K562 (cell line): ENCODE results near the gene MSS51. TPM values are rescaled to one million over a fixed set of nuclear protein-coding genes. Genes with fewer than 3 reads are reported as not detected.

ENCODE experiments used
- CSDE1 ChIP-seq, 2 experiments: fragments of 450-650 bp; IDR thresholded peaks; 2 replicates each; pipeline ENCODE4 v1.6.1; 2016; ENCODE audit warnings: mild to moderate bottlenecking in 1 of 2
- GTF2B ChIP-seq: IDR thresholded peaks from 2 replicates; pipeline ENCODE4 v1.6.1; 2011; ENCODE audit not compliant: insufficient read length; ENCODE audit errors: extremely low read depth
- KDM2B ChIP-seq: fragments of 250-450 bp; sonication (Bioruptor Pico); IDR thresholded peaks from 2 replicates; pipeline ENCODE4 v1.8.0; 2021; ENCODE audit warnings: mild to moderate bottlenecking, moderate library complexity
- NELFE ChIP-seq: IDR thresholded peaks from 2 replicates; pipeline ENCODE4 v1.6.1; 2011; ENCODE audit warnings: mild to moderate bottlenecking; ENCODE audit not compliant: insufficient read depth, insufficient read length
- POLR3A ChIP-seq: IDR thresholded peaks from 2 replicates; pipeline ENCODE4 v1.6.1; 2011; ENCODE audit warnings: borderline replicate concordance, mild to moderate bottlenecking, moderate library complexity; ENCODE audit not compliant: insufficient read length, insufficient read depth; ENCODE audit errors: extremely low read depth
- RFX5 ChIP-seq: IDR thresholded peaks from 2 replicates; pipeline ENCODE4 v1.6.1; 2011; ENCODE audit warnings: low read depth, mild to moderate bottlenecking, improper control_type of control experiment, low read length
- SAFB ChIP-seq: fragments of 200-400 bp; formaldehyde crosslinking; IDR thresholded peaks from 2 replicates; pipeline ENCODE4 v1.6.1; 2017; ENCODE audit warnings: low read depth, low read length, borderline replicate concordance
- SRSF3 ChIP-seq: fragments of 200-400 bp; formaldehyde crosslinking; IDR thresholded peaks from 2 replicates; pipeline ENCODE4 v1.6.1; 2016; ENCODE audit warnings: mild to moderate bottlenecking, low read length, moderate library complexity; ENCODE audit not compliant: insufficient read depth
- STAT5B ChIP-seq: fragments of 250-450 bp; sonication (Bioruptor Pico); IDR thresholded peaks from 2 replicates; pipeline ENCODE4 v1.8.0; 2021; ENCODE audit warnings: mild to moderate bottlenecking, inconsistent platforms
- ZNF282 ChIP-seq: sonication (generic); formaldehyde crosslinking; IDR thresholded peaks from 2 replicates; pipeline ENCODE4 v1.8.1; 2023; ENCODE audit warnings: missing genetic modification reagents
- ZNF3 ChIP-seq: fragments of 250-450 bp; sonication (Bioruptor Pico); IDR thresholded peaks from 2 replicates; pipeline ENCODE4 v1.5.0; 2021; ENCODE audit warnings: mild to moderate bottlenecking, moderate library complexity
- ZNF324 ChIP-seq: fragments of 250-450 bp; sonication (Bioruptor Pico); IDR thresholded peaks from 2 replicates; pipeline ENCODE4 v1.4.0; 2020; ENCODE audit warnings: mild to moderate bottlenecking
- ZNF436 ChIP-seq: fragments of 250-450, 450-650 bp; sonication (Bioruptor Pico); formaldehyde crosslinking; IDR thresholded peaks from 2 replicates; pipeline ENCODE4 v1.7.0; 2020; ENCODE audit warnings: mild to moderate bottlenecking
- polyA plus RNA-seq, 8 experiments: library from polyadenylated mRNA; depleted of rRNA in 4 of 8; stranded (reverse) in 5 of 8; unstranded in 3 of 8; fragments of >200 nt; fragmentation: Nextera tagmentation in 2 of 8; fragmentation: Illumina TruSeq in 1 of 8; extraction: Ambion mirVana in 2 of 8; extraction: Trizol in 1 of 8; gene quantifications; 2 replicates each; pipeline versions ENCODE4 v1.2.1 to v1.2.3, GENCODE V29; 2011 to 2014; ENCODE audit warnings: inconsistent platforms in 1 of 8, missing spikeins in 1 of 8
- total RNA-seq, 7 experiments: library from RNA; depleted of rRNA in 6 of 7; stranded (reverse); fragments of >200 nt in 6 of 7; fragmentation: Illumina TruSeq in 2 of 7; extraction: Trizol in 2 of 7; gene quantifications; 2 replicates each; pipeline versions ENCODE4 v1.2.1 to v1.2.3, GENCODE V29; 2011 to 2021; ENCODE audit warnings: low replicate concordance in 1 of 7
- TF ChIP-seq, protein P1 (sequence below), 2 experiments: fragments of 450-650 bp; IDR thresholded peaks; 2 replicates each; pipeline ENCODE4 v1.6.1; 2016; ENCODE audit warnings: mild to moderate bottlenecking in 2 of 2, borderline replicate concordance in 1 of 2, low read depth in 1 of 2, moderate library complexity in 1 of 2
- TF ChIP-seq, protein P2 (sequence below): fragments of 450-650 bp; formaldehyde crosslinking; IDR thresholded peaks from 2 replicates; pipeline ENCODE4 v1.4.0; 2022; ENCODE audit warnings: mild to moderate bottlenecking, moderate library complexity
- TF ChIP-seq, protein P3 (sequence below): fragments of 450-650 bp; formaldehyde crosslinking; IDR thresholded peaks from 2 replicates; pipeline ENCODE4 v1.4.0; 2022; ENCODE audit warnings: missing genetic modification characterization

The MSS51 gene
- total and polyA plus RNA-seq, 9 of the 15 experiments (the other 6 are each of a cell fraction or from before 2014, with no cell fraction given) = 0.28 to 1.8 (median 1.2) TPM

DNA sequence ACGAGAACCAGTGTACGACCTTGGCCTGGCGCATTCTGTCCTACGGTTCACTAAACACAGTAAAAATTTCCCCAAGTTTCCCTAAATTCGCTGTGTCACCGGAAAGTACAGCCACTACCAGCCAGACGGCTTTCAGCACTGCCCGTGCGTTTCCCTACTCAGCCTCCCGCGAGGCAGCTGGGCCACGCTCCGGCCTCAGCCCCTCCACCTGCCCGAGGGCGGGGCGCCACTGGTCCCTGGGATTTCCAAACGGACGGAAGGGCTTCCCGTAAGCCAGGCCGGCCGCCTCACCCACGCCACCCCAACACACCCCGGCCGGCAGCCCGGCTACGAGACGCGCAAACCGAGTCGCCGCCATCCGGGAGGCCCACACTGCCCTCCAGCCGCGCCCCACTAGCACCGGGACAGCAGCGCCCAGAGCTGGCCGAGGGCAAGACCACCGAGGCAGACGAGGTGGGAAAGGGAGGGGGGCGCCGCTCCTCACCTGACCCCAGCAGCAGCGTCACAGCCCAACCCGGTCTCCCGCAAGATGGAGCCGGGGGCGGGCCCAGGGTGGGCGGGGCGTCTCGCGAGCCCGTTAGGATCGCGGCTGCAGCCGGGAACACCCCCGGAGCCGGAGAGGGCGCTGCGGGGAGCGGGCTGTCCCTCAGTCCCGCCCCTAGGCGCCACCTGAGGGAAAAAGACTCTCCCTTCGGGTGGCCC is 19.7 kb downstream of the MSS51 start, which contains the start of gene ANXA7 (continued):
- TF ChIP-seq, protein P1, sequence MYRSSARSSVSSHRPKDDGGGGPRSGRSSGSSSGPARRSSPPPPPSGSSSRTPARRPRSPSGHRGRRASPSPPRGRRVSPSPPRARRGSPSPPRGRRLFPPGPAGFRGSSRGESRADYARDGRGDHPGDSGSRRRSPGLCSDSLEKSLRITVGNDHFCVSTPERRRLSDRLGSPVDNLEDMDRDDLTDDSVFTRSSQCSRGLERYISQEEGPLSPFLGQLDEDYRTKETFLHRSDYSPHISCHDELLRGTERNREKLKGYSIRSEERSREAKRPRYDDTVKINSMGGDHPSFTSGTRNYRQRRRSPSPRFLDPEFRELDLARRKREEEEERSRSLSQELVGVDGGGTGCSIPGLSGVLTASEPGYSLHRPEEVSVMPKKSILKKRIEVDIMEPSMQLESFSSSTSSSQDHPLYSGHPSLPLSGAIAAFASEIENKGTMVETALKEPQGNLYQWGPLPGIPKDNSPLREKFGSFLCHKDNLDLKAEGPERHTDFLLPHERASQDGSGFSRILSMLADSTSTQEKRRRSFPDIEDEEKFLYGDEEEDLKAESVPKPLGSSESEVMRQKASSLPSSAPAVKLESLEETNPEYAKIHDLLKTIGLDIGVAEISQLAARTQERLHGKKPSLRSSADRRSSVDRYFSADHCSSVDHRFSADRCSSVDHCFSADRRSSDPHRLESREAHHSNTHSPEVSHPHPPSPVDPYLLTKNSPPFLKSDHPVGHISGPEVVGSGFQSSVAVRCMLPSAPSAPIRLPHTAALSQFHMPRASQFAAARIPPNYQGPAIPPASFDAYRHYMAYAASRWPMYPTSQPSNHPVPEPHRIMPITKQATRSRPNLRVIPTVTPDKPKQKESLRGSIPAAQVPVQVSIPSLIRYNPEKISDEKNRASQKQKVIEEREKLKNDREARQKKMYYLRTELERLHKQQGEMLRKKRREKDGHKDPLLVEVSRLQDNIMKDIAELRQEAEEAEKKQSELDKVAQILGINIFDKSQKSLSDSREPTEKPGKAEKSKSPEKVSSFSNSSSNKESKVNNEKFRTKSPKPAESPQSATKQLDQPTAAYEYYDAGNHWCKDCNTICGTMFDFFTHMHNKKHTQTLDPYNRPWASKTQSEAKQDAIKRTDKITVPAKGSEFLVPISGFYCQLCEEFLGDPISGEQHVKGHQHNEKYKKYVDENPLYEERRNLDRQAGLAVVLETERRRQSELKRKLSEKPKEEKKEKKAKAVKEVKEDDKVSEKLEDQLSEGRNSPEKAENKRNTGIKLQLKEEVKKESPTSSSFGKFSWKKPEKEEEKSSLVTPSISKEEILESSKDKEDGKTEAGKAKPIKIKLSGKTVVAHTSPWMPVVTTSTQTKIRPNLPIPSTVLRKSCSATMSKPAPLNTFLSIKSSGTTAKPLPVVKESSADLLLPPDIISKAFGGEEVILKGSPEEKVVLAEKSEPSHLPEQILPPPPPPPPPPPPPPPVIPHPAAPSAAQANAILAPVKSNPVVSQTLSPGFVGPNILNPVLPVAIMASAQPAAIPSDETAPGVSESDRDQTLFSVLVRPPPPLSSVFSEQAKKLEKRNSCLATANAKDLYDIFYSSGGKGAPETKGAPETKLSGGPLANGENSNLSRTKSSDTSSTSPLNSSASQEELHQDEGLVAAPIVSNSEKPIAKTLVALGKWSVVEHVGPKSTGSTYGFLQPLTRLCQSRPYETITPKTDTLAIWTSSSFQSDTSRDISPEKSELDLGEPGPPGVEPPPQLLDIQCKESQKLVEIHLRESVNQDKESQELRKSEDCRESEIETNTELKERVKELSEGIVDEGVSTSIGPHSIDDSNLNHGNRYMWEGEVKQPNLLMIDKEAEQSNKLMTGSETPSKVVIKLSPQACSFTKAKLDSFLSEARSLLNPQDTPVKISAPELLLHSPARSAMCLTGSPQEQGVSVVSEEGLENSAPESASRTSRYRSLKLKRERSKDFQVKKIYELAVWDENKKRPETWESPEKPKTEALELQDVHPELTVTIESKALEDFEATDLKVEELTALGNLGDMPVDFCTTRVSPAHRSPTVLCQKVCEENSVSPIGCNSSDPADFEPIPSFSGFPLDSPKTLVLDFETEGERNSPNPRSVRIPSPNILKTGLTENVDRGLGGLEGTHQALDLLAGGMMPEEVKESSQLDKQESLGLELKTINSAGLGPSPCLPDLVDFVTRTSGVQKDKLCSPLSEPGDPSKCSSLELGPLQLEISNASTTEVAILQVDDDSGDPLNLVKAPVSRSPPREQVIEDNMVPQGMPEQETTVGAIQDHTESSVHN (IDR thresholded peaks at IDR 0.05; ENCODE audit: borderline replicate concordance in 1 of 2, low read depth in 1 of 2) = peak in 1 of 2 experiments; percentile 7; a peak in 1 of 4 replicates
- TF ChIP-seq SAFB (no peak; the same call in 1 of the 2 replicates), ZNF324 (CRISPR knock-in tag) (no peak), CSDE1 (IDR thresholded peaks at IDR 0.05) (0 out of 4 replicates have a peak, but pooled peaks of 1 of the 2 experiments have one; percentile 0), POLR3A (no peak), STAT5B (CRISPR knock-in tag) (no peak), KDM2B (CRISPR knock-in tag) (no peak), ZNF436 (CRISPR knock-in tag) (no peak), RFX5 (no peak), ZNF3 (CRISPR knock-in tag) (no peak), ZNF282 (CRISPR knock-in tag) (peak; percentile 87; the same call in 1 of the 2 replicates), GTF2B (no peak), SRSF3 (no peak), NELFE (no peak)
- TF ChIP-seq, protein P2, sequence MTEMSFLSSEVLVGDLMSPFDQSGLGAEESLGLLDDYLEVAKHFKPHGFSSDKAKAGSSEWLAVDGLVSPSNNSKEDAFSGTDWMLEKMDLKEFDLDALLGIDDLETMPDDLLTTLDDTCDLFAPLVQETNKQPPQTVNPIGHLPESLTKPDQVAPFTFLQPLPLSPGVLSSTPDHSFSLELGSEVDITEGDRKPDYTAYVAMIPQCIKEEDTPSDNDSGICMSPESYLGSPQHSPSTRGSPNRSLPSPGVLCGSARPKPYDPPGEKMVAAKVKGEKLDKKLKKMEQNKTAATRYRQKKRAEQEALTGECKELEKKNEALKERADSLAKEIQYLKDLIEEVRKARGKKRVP (CRISPR knock-in tag) = no peak
- TF ChIP-seq, protein P3, sequence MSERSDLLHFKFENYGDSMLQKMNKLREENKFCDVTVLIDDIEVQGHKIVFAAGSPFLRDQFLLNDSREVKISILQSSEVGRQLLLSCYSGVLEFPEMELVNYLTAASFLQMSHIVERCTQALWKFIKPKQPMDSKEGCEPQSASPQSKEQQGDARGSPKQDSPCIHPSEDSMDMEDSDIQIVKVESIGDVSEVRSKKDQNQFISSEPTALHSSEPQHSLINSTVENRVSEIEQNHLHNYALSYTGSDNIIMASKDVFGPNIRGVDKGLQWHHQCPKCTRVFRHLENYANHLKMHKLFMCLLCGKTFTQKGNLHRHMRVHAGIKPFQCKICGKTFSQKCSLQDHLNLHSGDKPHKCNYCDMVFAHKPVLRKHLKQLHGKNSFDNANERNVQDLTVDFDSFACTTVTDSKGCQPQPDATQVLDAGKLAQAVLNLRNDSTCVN = peak; percentile 26; the same call in 1 of the 2 replicates
